Omental fat pad (tissue), 4 donors: Measurements from ENCODE around the gene TRPM4. TPM values are rescaled to one million over a fixed set of nuclear protein-coding genes. Genes with fewer than 3 reads are reported as not detected.

ENCODE experiments used
- ATAC-seq: fragments of 150-250 bp; one replicate; pipeline ENCODE4 v1.9.1; 2016; ENCODE audit warnings: mild to moderate bottlenecking, moderate library complexity; ENCODE audit not compliant: low FRiP score
- DNase-seq: peaks from one replicate; pipeline ENCODE4 v3.0.0-alpha.2; 2019; ENCODE audit warnings: low spot score
- total RNA-seq, 4 donors: library from RNA; depleted of rRNA; stranded (reverse); fragments of >200 nt; gene quantifications; one replicate each; pipeline ENCODE4 v1.1.0, GENCODE V29; 2016
- TF ChIP-seq, protein P1 (sequence below), 3 donors: fragments of 450-650 bp; IDR thresholded peaks; one replicate each; pipeline ENCODE4 v1.5.1; 2016 to 2017; ENCODE audit warnings: antibody characterized with exemption in 3 of 3, mild to moderate bottlenecking in 3 of 3, moderate library complexity in 2 of 3

Gene TRPM4
- total RNA-seq, 4 donors from 2014 or later: 7.2 to 26.0 (median 10.6) TPM

DNA sequence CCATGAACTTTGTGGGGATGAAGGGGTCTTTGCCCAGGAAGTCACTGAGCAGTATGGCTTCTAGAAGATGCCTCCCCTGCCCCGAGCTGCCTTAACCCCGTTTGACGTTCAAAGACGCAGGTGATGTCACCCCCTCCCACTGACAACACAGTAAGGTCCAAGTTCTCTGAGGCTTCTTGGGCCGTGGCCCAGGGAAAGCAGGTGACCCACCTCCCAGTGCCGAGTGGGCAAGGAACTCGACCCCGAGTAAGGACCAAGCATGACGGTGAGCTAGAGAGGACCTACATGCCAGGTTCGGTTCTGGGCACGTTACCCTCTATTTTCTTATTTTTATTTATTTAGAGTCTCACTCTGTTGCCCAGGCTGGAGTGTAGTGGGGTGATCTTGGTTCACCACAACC is 86.1 kb downstream of the TRPM4 start:
- TF ChIP-seq, protein P1, sequence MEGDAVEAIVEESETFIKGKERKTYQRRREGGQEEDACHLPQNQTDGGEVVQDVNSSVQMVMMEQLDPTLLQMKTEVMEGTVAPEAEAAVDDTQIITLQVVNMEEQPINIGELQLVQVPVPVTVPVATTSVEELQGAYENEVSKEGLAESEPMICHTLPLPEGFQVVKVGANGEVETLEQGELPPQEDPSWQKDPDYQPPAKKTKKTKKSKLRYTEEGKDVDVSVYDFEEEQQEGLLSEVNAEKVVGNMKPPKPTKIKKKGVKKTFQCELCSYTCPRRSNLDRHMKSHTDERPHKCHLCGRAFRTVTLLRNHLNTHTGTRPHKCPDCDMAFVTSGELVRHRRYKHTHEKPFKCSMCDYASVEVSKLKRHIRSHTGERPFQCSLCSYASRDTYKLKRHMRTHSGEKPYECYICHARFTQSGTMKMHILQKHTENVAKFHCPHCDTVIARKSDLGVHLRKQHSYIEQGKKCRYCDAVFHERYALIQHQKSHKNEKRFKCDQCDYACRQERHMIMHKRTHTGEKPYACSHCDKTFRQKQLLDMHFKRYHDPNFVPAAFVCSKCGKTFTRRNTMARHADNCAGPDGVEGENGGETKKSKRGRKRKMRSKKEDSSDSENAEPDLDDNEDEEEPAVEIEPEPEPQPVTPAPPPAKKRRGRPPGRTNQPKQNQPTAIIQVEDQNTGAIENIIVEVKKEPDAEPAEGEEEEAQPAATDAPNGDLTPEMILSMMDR (IDR thresholded peaks at IDR 0.05): no peak
- ATAC-seq: no peak
- DNase-seq: no peak

DNA sequence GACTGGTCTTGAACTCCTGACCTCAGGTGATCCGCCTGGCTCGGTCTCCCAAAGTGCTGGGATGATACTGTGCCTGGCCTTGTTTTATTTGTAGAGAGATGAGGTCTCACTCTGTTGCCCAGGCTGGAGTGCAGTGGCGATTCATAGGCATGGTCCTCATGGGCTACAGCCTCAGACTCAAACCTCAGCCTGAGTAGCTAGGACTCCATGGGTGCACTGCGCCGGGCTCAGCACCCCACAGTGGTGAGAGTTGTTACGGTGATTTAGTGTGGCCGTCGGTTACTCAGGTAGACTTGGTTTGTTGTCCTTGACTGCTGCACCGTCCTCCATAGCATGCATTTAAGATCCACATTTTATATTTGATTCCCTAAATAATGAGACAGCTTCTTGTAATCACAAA is 86.7 kb downstream of the TRPM4 start:
- ATAC-seq (no peak), DNase-seq (no peak)
- TF ChIP-seq, protein P1 (IDR thresholded peaks at IDR 0.05): no peak

DNA sequence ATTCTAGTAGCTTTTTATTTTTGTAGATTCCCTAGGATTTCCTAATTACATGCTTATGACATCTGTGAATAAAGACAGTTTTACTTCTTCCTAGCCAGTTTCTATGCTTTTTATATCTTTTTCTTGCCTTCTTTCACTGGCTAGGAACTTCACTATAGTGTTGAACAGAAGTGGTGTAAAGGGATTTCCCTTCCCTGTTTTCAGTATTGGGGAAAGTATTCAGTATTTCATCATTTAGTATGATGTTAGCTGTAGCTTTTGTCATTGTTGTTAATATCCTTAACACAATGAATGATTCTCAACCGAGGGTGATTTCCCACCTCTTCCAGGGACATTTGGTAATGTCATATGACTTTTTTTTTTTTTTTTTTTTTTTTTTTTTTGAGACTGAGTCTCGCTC is 90.1 kb downstream of the TRPM4 start:
- TF ChIP-seq, protein P1 (IDR thresholded peaks at IDR 0.05): no peak
- ATAC-seq (no peak), DNase-seq (no peak)

DNA sequence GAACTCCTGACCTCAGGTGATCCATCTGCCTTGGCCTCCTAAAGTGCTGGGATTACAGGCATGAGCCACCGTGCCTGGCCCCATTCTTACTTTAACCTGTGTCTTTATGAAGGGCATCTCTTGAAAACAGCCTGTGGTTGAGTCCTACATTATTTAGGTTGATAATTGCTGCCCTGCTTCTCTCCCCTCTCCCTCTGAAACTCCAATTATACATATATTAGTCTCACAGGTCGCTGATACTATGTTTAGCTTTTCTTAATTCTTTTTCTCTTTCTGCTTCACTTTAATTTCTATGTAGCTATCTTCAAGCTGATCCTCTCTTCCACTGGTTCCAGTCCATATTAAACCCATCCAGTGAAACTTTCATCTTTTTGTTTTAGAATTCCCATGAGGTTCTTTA is 92.3 kb downstream of the TRPM4 start:
- TF ChIP-seq, protein P1 (IDR thresholded peaks at IDR 0.05): no peak
- no peak for DNase-seq

DNA sequence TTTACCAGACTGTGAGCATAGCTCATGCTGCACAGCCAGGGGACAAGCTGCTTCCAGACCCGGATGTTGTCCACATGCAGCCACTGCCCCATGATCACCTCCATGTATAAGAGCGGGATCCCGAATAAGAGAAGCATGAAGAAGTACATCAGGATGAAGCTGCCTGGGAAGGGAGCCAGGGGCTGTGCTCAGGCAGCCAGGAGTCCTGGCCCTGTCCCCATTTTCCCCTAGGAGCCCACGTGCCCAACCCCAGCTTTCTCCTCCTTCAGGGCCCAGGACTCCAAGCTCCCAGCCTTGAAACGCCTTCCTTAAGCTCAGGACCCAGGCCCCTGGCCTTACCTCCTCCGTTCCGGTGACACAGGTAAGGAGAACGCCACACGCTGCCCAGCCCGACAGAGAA is 98.1 kb downstream of the TRPM4 start:
- TF ChIP-seq, protein P1 (IDR thresholded peaks at IDR 0.05): no peak
- DNase-seq (no peak), ATAC-seq (no peak)

More for the DNA sequence above, 92.3 kb downstream of the TRPM4 start:
- ATAC-seq: no peak

DNA sequence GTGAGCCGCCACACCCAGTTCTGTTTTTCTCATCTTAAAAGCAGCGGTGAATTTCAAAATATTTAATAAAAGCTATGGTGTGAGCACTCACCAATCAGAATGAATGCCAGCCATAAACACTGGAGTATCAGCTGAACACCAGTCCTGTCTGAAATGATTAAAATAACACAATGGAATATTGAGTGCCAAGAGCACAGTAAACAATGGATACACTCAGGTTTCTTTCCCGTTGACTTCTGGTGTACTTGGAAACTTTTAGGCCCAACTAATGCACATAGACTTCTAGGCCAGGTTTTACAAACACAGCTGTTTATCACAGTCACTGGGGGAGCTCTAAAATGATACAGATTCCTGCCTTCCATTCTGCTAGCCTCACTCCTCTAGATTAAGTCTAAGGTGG is 99.1 kb downstream of the TRPM4 start:
- ATAC-seq (no peak), DNase-seq (no peak)
- TF ChIP-seq, protein P1 (IDR thresholded peaks at IDR 0.05): no peak

Other genes starting within 250 kb of the TRPM4 start
- gene DHDH, start 224.1 kb upstream of the TRPM4 start, total RNA-seq: not detected
- gene BAX, start 202.9 kb upstream of the TRPM4 start, total RNA-seq: 10 to 100 TPM; 26.4 to 64.2 (median 37.3) TPM
- gene FTL, start 192.5 kb upstream of the TRPM4 start, total RNA-seq: 1,000 to 10,000 TPM; 6,104 to 9,580 (median 8,850) TPM
- 10 to 100 TPM; 34.3 to 41.0 (median 38.8) TPM for gene GYS1, start 164.5 kb upstream of the TRPM4 start, total RNA-seq
- gene RUVBL2, start 163.9 kb upstream of the TRPM4 start, total RNA-seq: 10 to 100 TPM; 66.3 to 83.9 (median 72.4) TPM
- gene LHB, start 140.7 kb upstream of the TRPM4 start, total RNA-seq: not detected
- not detected for gene CGB3, start 133.5 kb upstream of the TRPM4 start, total RNA-seq
- gene CGB2, start 125.9 kb upstream of the TRPM4 start, total RNA-seq: not detected
- gene CGB1, start 120.9 kb upstream of the TRPM4 start, total RNA-seq: not detected
- gene CGB5, start 113.9 kb upstream of the TRPM4 start, total RNA-seq: not detected
- gene CGB8, start 108.7 kb upstream of the TRPM4 start, total RNA-seq: not detected
- not detected for gene CGB7, start 100.0 kb upstream of the TRPM4 start, total RNA-seq
- under 1 TPM in 1 of 4 donors, not detected in 3; 0.84 TPM for gene NTF4, start 93.0 kb upstream of the TRPM4 start, total RNA-seq
- not detected for gene KCNA7, start 85.1 kb upstream of the TRPM4 start, total RNA-seq
- gene SNRNP70, start 72.3 kb upstream of the TRPM4 start, total RNA-seq: 100 to 1,000 TPM; 132 to 314 (median 207) TPM
- gene LIN7B, start 43.4 kb upstream of the TRPM4 start, total RNA-seq: 1 to 10 TPM in 3 of 4 donors, not detected in 1; 3.7 to 9.0 (median 3.9) TPM
- 1 to 10 TPM; 1.6 to 3.5 (median 2.9) TPM for gene C19orf73, start 38.6 kb upstream of the TRPM4 start, total RNA-seq
- gene PPFIA3, start 38.2 kb upstream of the TRPM4 start, total RNA-seq: 10 to 100 TPM in 1 of 4 donors, 1 to 10 TPM in 3; 1.6 to 11.2 (median 4.1) TPM
- gene HRC, start 2.4 kb upstream of the TRPM4 start, total RNA-seq: 10 to 100 TPM in 1 of 4 donors, 1 to 10 TPM in 1, under 1 TPM in 2; 0.74 to 13.1 (median 1.7) TPM
- gene SLC6A16, start 167.4 kb downstream of the TRPM4 start, total RNA-seq: 1 to 10 TPM; 1.0 to 5.7 (median 1.4) TPM
- gene CD37, start 177.6 kb downstream of the TRPM4 start, total RNA-seq: 10 to 100 TPM; 10.3 to 43.8 (median 21.5) TPM
- 10 to 100 TPM; 19.9 to 35.0 (median 26.1) TPM for gene TEAD2, start 204.6 kb downstream of the TRPM4 start, total RNA-seq
- gene DKKL1, start 206.1 kb downstream of the TRPM4 start, total RNA-seq: not detected
- gene KASH5, start 230.5 kb downstream of the TRPM4 start, total RNA-seq: under 1 TPM in 1 of 4 donors, not detected in 3; 0.56 TPM